HepG2 (cell line): Measurements from ENCODE around the gene BAHCC1. TPM values are rescaled to one million over a fixed set of nuclear protein-coding genes. Genes with fewer than 3 reads are reported as not detected.
A peak's percentile ranks its signal among the peaks of the same experiment; 100 is the strongest.

ENCODE experiments used
- CBX2 ChIP-seq, 2 experiments: fragments of 200-600 bp in 1 of 2; sonication (generic); formaldehyde crosslinking in 1 of 2; IDR thresholded peaks; 2 replicates each; pipeline versions ENCODE4 v1.7.0 to v1.8.1; 2018 to 2022; ENCODE audit warnings: low read depth in 2 of 2, low read length in 1 of 2, mild to moderate bottlenecking in 1 of 2, missing genetic modification reagents in 1 of 2
- CENPT ChIP-seq: sonication (generic); formaldehyde crosslinking; IDR thresholded peaks from 2 replicates; pipeline ENCODE4 v1.8.0; 2022; ENCODE audit warnings: low read depth, mild to moderate bottlenecking, moderate library complexity, missing genetic modification reagents
- HNRNPL ChIP-seq: fragments of 200-400 bp; formaldehyde crosslinking; IDR thresholded peaks from 2 replicates; pipeline ENCODE4 v1.6.1; 2017; ENCODE audit warnings: mild to moderate bottlenecking, low read depth, low read length
- KDM2A ChIP-seq: sonication (generic); formaldehyde crosslinking; IDR thresholded peaks from 2 replicates; pipeline ENCODE4 v1.4.0; 2020; ENCODE audit warnings: low read depth, missing genetic modification reagents, borderline replicate concordance
- PHF8 ChIP-seq: sonication (generic); formaldehyde crosslinking; IDR thresholded peaks from 2 replicates; pipeline ENCODE4 v1.5.0; 2020; ENCODE audit warnings: missing genetic modification reagents
- POGK ChIP-seq: sonication (generic); formaldehyde crosslinking; conservative IDR thresholded peaks from 2 replicates; pipeline ENCODE4 v1.8.0; 2022; ENCODE audit warnings: mild to moderate bottlenecking, moderate library complexity, missing genetic modification reagents
- TOPORS ChIP-seq: sonication (generic); formaldehyde crosslinking; IDR thresholded peaks from 2 replicates; pipeline ENCODE4 v1.8.0; 2023; ENCODE audit warnings: mild to moderate bottlenecking, missing genetic modification reagents
- ZBTB33 ChIP-seq: sonication (generic); formaldehyde crosslinking; IDR thresholded peaks from 2 replicates; pipeline ENCODE4 v1.4.0; 2020; ENCODE audit warnings: missing genetic modification reagents
- ZNF230 ChIP-seq: sonication (generic); formaldehyde crosslinking; IDR thresholded peaks from 2 replicates; pipeline ENCODE4 v1.4.0; 2020; ENCODE audit warnings: mild to moderate bottlenecking, missing genetic modification reagents
- ZSCAN25 ChIP-seq: sonication (generic); formaldehyde crosslinking; IDR thresholded peaks from 2 replicates; pipeline ENCODE4 v1.8.0; 2022; ENCODE audit warnings: mild to moderate bottlenecking, missing genetic modification reagents
- polyA plus RNA-seq, 8 experiments: library from polyadenylated mRNA; depleted of rRNA in 3 of 8; stranded (reverse) in 7 of 8; unstranded in 1 of 8; fragments of >200 nt; fragmentation: Illumina TruSeq in 4 of 8; extraction: Trizol in 4 of 8; gene quantifications; 2 replicates each; pipeline versions ENCODE4 v1.2.1 to v1.2.3, GENCODE V29; 2011 to 2016; ENCODE audit warnings: low read depth in 4 of 8, missing spikeins in 1 of 8, mixed read lengths in 1 of 8; ENCODE audit not compliant: insufficient read depth in 1 of 8
- total RNA-seq, 5 experiments: library from RNA; depleted of rRNA; stranded (reverse); fragments of >200 nt; fragmentation: Illumina TruSeq; extraction: Trizol; gene quantifications; 2 replicates each; pipeline ENCODE4 v1.2.3, GENCODE V29; 2016; ENCODE audit warnings: low read depth in 1 of 5
- TF ChIP-seq, protein P1 (sequence below): sonication (generic); formaldehyde crosslinking; IDR thresholded peaks from 2 replicates; pipeline ENCODE4 v1.8.1; 2022; ENCODE audit warnings: low read depth, mild to moderate bottlenecking, missing genetic modification reagents
- TF ChIP-seq, protein P2 (sequence below): sonication (generic); formaldehyde crosslinking; IDR thresholded peaks from 2 replicates; pipeline ENCODE4 v1.4.0; 2020; ENCODE audit warnings: missing genetic modification reagents

The BAHCC1 gene
- total and polyA plus RNA-seq, 2 of the 13 experiments (the other 11 are each of a cell fraction or from before 2014, with no cell fraction given): 1.4 to 1.7 TPM

DNA sequence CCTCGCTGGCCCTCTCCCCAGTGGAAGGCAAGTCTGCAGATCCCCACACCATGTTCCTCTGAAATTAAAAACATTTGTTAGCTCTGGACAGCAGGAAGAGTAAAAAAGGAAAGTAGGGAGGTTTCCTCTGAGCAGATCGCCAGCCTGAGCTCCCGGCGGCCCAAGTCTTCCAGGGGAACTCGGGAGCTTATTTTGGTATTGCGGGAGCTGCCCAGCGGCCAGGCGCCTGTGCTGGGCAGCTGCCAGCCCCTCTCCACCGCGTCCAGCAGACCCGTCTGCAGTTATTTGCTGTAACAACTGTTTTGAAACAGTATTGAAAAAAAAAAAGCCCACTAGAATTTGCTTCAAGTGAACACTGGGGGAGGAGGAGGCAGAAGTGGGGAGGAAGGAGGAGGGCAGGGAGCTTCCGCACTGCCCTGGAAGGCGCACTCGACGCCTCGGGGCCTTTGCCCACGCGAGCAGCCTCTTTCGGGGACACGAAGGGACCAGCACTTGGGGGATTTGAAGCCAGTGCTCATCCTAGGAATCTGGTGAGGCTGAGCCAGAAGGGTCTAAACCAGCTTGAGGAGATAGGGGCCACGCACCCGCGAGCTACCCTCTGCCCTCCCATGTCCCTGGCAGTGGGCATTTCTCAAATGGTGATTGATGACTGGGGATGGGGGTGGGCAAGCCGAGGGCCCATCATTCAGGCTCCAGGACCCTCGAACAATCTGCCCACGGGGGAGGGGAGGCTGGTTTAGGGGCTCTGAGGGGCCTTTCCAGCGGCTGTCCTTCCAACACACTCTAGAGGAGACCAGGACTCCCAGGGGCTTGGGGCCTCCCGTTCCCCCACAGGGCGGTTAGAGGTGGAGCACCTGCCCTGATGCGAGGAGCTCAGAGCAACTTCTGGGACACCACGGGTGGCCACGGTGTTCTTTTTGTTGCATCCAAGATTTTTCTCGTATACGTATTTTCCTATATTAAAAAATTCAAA lies 3.0 kb upstream of the BAHCC1 start (continued):
- TF ChIP-seq ZBTB33 (CRISPR knock-in tag) (peak; percentile 88; the same call in 1 of the 2 replicates), CBX2 (IDR thresholded peaks at IDR 0.05; ENCODE audit: low read depth, low read length) (peak; percentile 78; the same call in 1 of the 2 replicates), CBX2 (CRISPR knock-in tag; IDR thresholded peaks at IDR 0.05; ENCODE audit: low read depth) (no peak), PHF8 (CRISPR knock-in tag) (no peak), CENPT (0 out of 2 replicates have a peak, but pooled peaks have one; percentile 38), TOPORS (0 out of 2 replicates have a peak, but pooled peaks have one; percentile 33), POGK (CRISPR knock-in tag) (no peak), ZSCAN25 (CRISPR knock-in tag) (0 out of 2 replicates have a peak, but pooled peaks have one; percentile 15), KDM2A (CRISPR knock-in tag) (no peak; the same call in 1 of the 2 replicates), HNRNPL (peak; percentile 82; the same call in 1 of the 2 replicates), ZNF230 (CRISPR knock-in tag) (no peak; the same call in 1 of the 2 replicates)
- TF ChIP-seq, protein P1, sequence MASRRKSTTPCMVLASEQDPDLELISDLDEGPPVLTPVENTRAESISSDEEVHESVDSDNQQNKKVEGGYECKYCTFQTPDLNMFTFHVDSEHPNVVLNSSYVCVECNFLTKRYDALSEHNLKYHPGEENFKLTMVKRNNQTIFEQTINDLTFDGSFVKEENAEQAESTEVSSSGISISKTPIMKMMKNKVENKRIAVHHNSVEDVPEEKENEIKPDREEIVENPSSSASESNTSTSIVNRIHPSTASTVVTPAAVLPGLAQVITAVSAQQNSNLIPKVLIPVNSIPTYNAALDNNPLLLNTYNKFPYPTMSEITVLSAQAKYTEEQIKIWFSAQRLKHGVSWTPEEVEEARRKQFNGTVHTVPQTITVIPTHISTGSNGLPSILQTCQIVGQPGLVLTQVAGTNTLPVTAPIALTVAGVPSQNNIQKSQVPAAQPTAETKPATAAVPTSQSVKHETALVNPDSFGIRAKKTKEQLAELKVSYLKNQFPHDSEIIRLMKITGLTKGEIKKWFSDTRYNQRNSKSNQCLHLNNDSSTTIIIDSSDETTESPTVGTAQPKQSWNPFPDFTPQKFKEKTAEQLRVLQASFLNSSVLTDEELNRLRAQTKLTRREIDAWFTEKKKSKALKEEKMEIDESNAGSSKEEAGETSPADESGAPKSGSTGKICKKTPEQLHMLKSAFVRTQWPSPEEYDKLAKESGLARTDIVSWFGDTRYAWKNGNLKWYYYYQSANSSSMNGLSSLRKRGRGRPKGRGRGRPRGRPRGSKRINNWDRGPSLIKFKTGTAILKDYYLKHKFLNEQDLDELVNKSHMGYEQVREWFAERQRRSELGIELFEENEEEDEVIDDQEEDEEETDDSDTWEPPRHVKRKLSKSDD (CRISPR knock-in tag): 0 out of 2 replicates have a peak, but pooled peaks have one; percentile 33
- TF ChIP-seq, protein P2, sequence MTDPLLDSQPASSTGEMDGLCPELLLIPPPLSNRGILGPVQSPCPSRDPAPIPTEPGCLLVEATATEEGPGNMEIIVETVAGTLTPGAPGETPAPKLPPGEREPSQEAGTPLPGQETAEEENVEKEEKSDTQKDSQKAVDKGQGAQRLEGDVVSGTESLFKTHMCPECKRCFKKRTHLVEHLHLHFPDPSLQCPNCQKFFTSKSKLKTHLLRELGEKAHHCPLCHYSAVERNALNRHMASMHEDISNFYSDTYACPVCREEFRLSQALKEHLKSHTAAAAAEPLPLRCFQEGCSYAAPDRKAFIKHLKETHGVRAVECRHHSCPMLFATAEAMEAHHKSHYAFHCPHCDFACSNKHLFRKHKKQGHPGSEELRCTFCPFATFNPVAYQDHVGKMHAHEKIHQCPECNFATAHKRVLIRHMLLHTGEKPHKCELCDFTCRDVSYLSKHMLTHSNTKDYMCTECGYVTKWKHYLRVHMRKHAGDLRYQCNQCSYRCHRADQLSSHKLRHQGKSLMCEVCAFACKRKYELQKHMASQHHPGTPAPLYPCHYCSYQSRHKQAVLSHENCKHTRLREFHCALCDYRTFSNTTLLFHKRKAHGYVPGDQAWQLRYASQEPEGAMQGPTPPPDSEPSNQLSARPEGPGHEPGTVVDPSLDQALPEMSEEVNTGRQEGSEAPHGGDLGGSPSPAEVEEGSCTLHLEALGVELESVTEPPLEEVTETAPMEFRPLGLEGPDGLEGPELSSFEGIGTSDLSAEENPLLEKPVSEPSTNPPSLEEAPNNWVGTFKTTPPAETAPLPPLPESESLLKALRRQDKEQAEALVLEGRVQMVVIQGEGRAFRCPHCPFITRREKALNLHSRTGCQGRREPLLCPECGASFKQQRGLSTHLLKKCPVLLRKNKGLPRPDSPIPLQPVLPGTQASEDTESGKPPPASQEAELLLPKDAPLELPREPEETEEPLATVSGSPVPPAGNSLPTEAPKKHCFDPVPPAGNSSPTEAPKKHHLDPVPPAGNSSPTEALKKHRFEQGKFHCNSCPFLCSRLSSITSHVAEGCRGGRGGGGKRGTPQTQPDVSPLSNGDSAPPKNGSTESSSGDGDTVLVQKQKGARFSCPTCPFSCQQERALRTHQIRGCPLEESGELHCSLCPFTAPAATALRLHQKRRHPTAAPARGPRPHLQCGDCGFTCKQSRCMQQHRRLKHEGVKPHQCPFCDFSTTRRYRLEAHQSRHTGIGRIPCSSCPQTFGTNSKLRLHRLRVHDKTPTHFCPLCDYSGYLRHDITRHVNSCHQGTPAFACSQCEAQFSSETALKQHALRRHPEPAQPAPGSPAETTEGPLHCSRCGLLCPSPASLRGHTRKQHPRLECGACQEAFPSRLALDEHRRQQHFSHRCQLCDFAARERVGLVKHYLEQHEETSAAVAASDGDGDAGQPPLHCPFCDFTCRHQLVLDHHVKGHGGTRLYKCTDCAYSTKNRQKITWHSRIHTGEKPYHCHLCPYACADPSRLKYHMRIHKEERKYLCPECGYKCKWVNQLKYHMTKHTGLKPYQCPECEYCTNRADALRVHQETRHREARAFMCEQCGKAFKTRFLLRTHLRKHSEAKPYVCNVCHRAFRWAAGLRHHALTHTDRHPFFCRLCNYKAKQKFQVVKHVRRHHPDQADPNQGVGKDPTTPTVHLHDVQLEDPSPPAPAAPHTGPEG (CRISPR knock-in tag): 0 out of 2 replicates have a peak, but pooled peaks have one; percentile 22
